ENCODE data around the gene ZSWIM4. TPM values are rescaled to one million over a fixed set of nuclear protein-coding genes. Genes with fewer than 3 reads are reported as not detected.
"Not testable (repeated sequence)": the region's sequence is repeated elsewhere in the genome, so short reads cannot be mapped to it uniquely, and the experiment has no call there.

The ZSWIM4 gene
- total and polyA plus RNA-seq, 2 of the 4 experiments (the other 2 are of a cell fraction): 2.2 to 6.2 TPM

- TF ChIP-seq MAFK (IDR thresholded peaks at IDR 0.05; ENCODE audit: low read depth, low read length) (0 out of 2 replicates have a peak, but pooled peaks have one; percentile 5), MXI1 (IDR thresholded peaks at IDR 0.05; ENCODE audit: borderline replicate concordance, low read depth, low read length) (no peak), CEBPB (IDR thresholded peaks at IDR 0.05; ENCODE audit: low read depth, low read length) (peak; percentile 43)
These were observed 55.9 kb downstream of the ZSWIM4 start (continued) for GRCh38 chr19:13850910-13851733.

GRCh38 chr19:13851734-13852114 is 56.5 kb downstream of the ZSWIM4 start:
- dilution Hi-C loops (cut with HindIII; ENCODE audit: low sequenced_read_pairs, unreplicated experiment); BruUV-seq (replicated peaks); H4K20me1 ChIP-seq (ENCODE audit: insufficient read depth, low read length); H3K9me3 ChIP-seq (ENCODE audit: control insufficient read depth, insufficient read depth, low read length); H3K36me3 ChIP-seq (ENCODE audit: control insufficient read depth, insufficient read depth, low read length); H3K4me3 ChIP-seq (ENCODE audit: insufficient read depth, low read depth, low read length); DNase-seq; intact Hi-C loops (cut with micrococcal nuclease); H3K27me3 ChIP-seq (ENCODE audit: control insufficient read depth, insufficient read depth, low read length); ATAC-seq (ENCODE audit: low read depth): not testable (repeated sequence)
- H3K4me1 ChIP-seq (ENCODE audit: control insufficient read depth, insufficient read depth, low read length): peaks cover 29% of the 10 kb centered on the region
- peak overlapping the region; percentile 100 for H2BK20ac ChIP-seq (ENCODE audit: low read depth, low read length)
- H4K91ac ChIP-seq (ENCODE audit: insufficient read depth, low read depth, low read length): peak overlapping the region; percentile 100
- ChIA-PET CTCF (interaction anchor here (0.6 to 1.7 kb wide), 3 partner anchors 8 to 67 kb away, joined by 3 to 9 read pairs (median 4); no protein-coding TSS in a partner anchor), POLR2A (ENCODE audit: unreplicated experiment) (interaction anchor here (0.5 to 2.1 kb wide), 3 partner anchors 10 to 1286 kb away, joined by 9 to 12 read pairs (median 10); no protein-coding TSS in a partner anchor)
- peak overlapping the region; percentile 100 for H4K5ac ChIP-seq (ENCODE audit: low read depth, low read length)
- H2AFZ ChIP-seq (replicated peaks; ENCODE audit: low read length, poor library complexity): peak overlapping the region; percentile 93
- peak overlapping the region; percentile 100 for H3K56ac ChIP-seq (ENCODE audit: extremely low read depth, insufficient read depth, low read length)
- H4K8ac ChIP-seq (ENCODE audit: low read depth in 2 of 2, low read length in 2 of 2): peak overlapping the region; percentile 97 to 100
- H3K9ac ChIP-seq (ENCODE audit: low read depth, low read length): peak overlapping the region; percentile 85
- H2BK120ac ChIP-seq (ENCODE audit: low read depth, low read length): peak overlapping the region; percentile 99
- H3K27ac ChIP-seq (ENCODE audit: insufficient read depth, low read length): peak overlapping the region; percentile 98
- peak overlapping the region; percentile 100 for H2AK9ac ChIP-seq (replicated peaks; ENCODE audit: low read depth, low read length, poor library complexity)
- peak overlapping the region; percentile 99 for H2BK5ac ChIP-seq (ENCODE audit: low read depth, low read length, poor library complexity, severe bottlenecking)
- WGBS, 2 experiments (ENCODE audit: extremely low coverage in 2 of 2, insufficient read length in 1 of 2): no CpG with 5 or more reads among the region's 5 CpGs
- H2BK15ac ChIP-seq (ENCODE audit: low read depth, low read length): peak overlapping the region; percentile 99
- H3K18ac ChIP-seq (ENCODE audit: low read depth, low read length): peak overlapping the region; percentile 100
- H3K4me2 ChIP-seq (ENCODE audit: low read depth, low read length): peak overlapping the region; percentile 76
- peak overlapping the region; percentile 100 for H2AK5ac ChIP-seq (ENCODE audit: low read depth, low read length)
- H3K9me1 ChIP-seq (ENCODE audit: insufficient read depth, low read length): peaks cover 18% of the 10 kb centered on the region
- H3K23ac ChIP-seq (ENCODE audit: low read depth, low read length): peak overlapping the region; percentile 100
- H3K79me1 ChIP-seq (ENCODE audit: low read depth in 1 of 2, low read length in 2 of 2): peaks cover 11 to 51% of the 10 kb centered on the region in 2 experiments
- H3K4ac ChIP-seq (ENCODE audit: low read depth, low read length): peak overlapping the region; percentile 100
- in situ Hi-C loops (cut with MboI; ENCODE audit: low sequenced_read_pairs): loop anchor here (25.0 kb wide), 1 partner anchor 564 kb away; no protein-coding TSS in a partner anchor
- H3K14ac ChIP-seq (replicated peaks; ENCODE audit: low read depth, low read length): peak overlapping the region; percentile 99

- H3K9ac ChIP-seq (ENCODE audit: low read depth, low read length); DNase-seq; H3K36me3 ChIP-seq (ENCODE audit: control insufficient read depth, insufficient read depth, low read length); ATAC-seq (ENCODE audit: low read depth); H3K4me2 ChIP-seq (ENCODE audit: low read depth, low read length); H3K4me3 ChIP-seq (ENCODE audit: insufficient read depth, low read depth, low read length); H4K20me1 ChIP-seq (ENCODE audit: insufficient read depth, low read length); intact Hi-C loops (cut with micrococcal nuclease); H3K27me3 ChIP-seq (ENCODE audit: control insufficient read depth, insufficient read depth, low read length); H3K9me3 ChIP-seq (ENCODE audit: control insufficient read depth, insufficient read depth, low read length); H2AFZ ChIP-seq (replicated peaks; ENCODE audit: low read length, poor library complexity); dilution Hi-C loops (cut with HindIII; ENCODE audit: low sequenced_read_pairs, unreplicated experiment): not testable (repeated sequence)
- 60% methylated on average over 2 of the region's 12 CpGs; no CpG with 5 or more reads in 1 of the 2 experiments for WGBS, 2 experiments (ENCODE audit: extremely low coverage in 2 of 2, insufficient read length in 1 of 2)
- H3K4me1 ChIP-seq (ENCODE audit: control insufficient read depth, insufficient read depth, low read length): peaks cover 25% of the 10 kb centered on the region
- H2AK9ac ChIP-seq (replicated peaks; ENCODE audit: low read depth, low read length, poor library complexity): peak overlapping the region; percentile 52
- H2BK15ac ChIP-seq (ENCODE audit: low read depth, low read length): peak overlapping the region; percentile 99; the same call in 2 of the 3 replicates
- H2BK5ac ChIP-seq (ENCODE audit: low read depth, low read length, poor library complexity, severe bottlenecking): peak overlapping the region; percentile 99
- H3K4ac ChIP-seq (ENCODE audit: low read depth, low read length): peak overlapping the region; percentile 85
- H3K23ac ChIP-seq (ENCODE audit: low read depth, low read length): 0 out of 2 replicates have a peak overlapping the region, but pooled peaks have one; percentile 52
- peak overlapping the region; percentile 98 for H2AK5ac ChIP-seq (ENCODE audit: low read depth, low read length)
- peak overlapping the region; percentile 99 for H2BK120ac ChIP-seq (ENCODE audit: low read depth, low read length)
- peak overlapping the region; percentile 59 for H4K5ac ChIP-seq (ENCODE audit: low read depth, low read length)
- H3K18ac ChIP-seq (ENCODE audit: low read depth, low read length): peak overlapping the region; percentile 68
- CTCF ChIA-PET: interaction anchor here (0.6 to 1.7 kb wide), 2 partner anchors 10 to 68 kb away, joined by 3 to 9 read pairs; no protein-coding TSS in a partner anchor
- H3K14ac ChIP-seq (replicated peaks; ENCODE audit: low read depth, low read length): peak overlapping the region; percentile 71
- peak overlapping the region; percentile 93 for H4K91ac ChIP-seq (ENCODE audit: insufficient read depth, low read depth, low read length)
- BruUV-seq (replicated peaks): TSS peak; percentile 75
- peak overlapping the region; percentile 79 for H2BK20ac ChIP-seq (ENCODE audit: low read depth, low read length)
- H4K8ac ChIP-seq (ENCODE audit: low read depth in 2 of 2, low read length in 2 of 2): peak overlapping the region; percentile 97 to 100
- in situ Hi-C loops (cut with MboI; ENCODE audit: low sequenced_read_pairs): loop anchor here (25.0 kb wide), 1 partner anchor 565 kb away; no protein-coding TSS in a partner anchor
- H3K56ac ChIP-seq (ENCODE audit: extremely low read depth, insufficient read depth, low read length): peak overlapping the region; percentile 46
- H3K27ac ChIP-seq (ENCODE audit: insufficient read depth, low read length): peak overlapping the region; percentile 98
- POLR2A ChIA-PET (ENCODE audit: unreplicated experiment): interaction anchor here (0.5 to 2.1 kb wide), 2 partner anchors 11 to 13 kb away, joined by 9 to 10 read pairs; no protein-coding TSS in a partner anchor
- peaks cover 18% of the 10 kb centered on the region for H3K9me1 ChIP-seq (ENCODE audit: insufficient read depth, low read length)
- H3K79me1 ChIP-seq (ENCODE audit: low read depth in 1 of 2, low read length in 2 of 2): peaks cover 11 to 46% of the 10 kb centered on the region in 2 experiments
These were observed 57.0 kb downstream of the ZSWIM4 start for GRCh38 chr19:13852171-13852707.
